ENCODE measurements around the gene PAN3.

The PAN3 gene

DNA sequence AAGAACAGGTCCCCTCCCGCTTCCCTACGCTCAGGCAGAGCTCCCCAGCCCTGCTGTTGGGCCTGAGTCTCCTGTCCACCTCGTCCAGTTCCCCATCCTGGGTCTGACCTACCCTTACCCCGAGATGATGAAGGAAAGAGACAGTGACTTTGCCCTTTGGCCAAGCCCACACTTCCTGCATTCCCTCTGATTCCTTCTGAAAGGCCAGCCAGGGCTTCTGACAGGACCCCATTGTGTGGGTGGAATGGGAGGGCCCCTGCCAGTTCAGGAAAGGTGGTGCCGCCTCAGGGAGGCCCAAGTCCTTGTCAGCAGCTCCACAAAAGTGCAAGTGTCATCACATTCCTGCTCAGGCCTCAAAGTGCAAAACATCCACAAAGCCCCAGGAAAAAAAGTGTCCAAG, 177.8 kb downstream of the PAN3 start:
- DNase-seq: no peak

- DNase-seq: no peak
Measured at GRCh38 chr13:28316836-28317235, 178.5 kb downstream of the PAN3 start.

- no peak for DNase-seq
Measured at GRCh38 chr13:28318496-28318895, 180.2 kb downstream of the PAN3 start.

DNA sequence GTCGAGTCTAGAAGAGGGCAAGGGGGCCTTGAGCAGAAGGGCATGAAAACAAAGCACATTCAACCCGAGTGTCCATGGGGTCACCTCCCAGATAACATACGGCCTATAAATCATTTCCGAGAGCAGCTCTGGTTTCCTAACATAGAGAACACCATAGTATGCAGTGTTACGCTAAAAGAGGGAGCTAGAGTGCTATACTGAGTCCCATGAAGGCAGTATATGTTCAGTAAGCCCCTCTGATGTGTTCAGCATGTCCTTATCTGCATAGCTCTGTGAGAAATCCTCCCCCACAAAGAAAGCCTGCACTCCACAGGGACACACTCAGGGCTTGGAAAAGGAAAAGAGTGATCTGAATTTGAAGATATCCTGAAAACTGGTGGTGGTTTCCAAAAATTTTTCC, 181.2 kb downstream of the PAN3 start:
- DNase-seq: no peak

DNA sequence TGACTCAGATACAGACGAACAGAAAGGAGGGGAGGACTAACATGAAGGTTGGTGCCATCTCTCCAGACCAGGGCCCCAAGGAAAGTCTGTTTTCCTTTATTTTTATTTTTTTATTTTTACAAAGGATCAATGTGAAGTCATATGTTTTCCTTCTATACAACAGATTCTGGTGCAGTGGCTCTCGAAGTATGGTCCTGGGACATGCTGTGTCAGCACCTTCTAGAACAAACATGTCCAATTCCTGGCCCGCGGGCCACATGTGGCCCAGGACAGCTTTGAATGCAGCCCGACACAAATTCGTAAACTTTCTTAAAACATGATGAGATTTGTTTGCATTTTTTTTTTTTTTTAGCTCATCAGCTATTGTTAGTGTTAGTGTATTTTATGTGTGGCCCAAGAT, 181.9 kb downstream of the PAN3 start:
- DNase-seq: no peak

DNA sequence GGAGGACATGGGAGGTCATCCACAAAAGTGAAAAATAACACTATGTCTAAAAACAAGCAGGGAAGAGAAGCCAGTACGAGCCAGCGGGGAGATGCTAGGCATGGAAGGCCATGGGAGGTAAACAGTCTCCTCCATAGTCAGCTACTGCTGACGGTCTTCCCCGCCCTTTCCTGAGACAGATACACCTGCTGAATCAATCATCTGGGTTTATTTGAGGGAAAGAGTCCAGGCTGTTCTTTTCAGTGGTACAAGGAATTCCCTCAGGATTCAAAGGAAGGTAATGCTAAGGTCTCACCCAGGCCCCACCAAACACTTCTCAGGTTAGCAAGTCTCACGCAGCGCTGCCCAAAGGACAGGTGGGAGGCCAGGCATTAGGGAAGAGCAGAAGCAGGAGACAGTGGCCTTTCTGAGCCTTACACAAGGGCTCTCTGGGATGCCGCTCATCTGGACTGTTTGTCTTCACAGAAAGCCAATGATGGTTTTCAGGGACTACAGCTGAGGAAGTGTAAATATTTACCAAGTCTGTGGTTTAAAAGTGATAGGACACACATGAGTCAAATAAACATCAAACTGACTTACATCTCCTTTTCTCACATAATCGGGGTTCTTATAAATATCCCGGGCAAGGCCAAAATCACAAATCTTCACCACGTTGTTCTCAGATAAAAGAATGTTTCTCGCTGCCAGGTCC, 182.7 kb downstream of the PAN3 start:
- no peak for DNase-seq

GRCh38 chr13:28321756-28322155, 183.4 kb downstream of the PAN3 start:
- DNase-seq: no peak

DNA sequence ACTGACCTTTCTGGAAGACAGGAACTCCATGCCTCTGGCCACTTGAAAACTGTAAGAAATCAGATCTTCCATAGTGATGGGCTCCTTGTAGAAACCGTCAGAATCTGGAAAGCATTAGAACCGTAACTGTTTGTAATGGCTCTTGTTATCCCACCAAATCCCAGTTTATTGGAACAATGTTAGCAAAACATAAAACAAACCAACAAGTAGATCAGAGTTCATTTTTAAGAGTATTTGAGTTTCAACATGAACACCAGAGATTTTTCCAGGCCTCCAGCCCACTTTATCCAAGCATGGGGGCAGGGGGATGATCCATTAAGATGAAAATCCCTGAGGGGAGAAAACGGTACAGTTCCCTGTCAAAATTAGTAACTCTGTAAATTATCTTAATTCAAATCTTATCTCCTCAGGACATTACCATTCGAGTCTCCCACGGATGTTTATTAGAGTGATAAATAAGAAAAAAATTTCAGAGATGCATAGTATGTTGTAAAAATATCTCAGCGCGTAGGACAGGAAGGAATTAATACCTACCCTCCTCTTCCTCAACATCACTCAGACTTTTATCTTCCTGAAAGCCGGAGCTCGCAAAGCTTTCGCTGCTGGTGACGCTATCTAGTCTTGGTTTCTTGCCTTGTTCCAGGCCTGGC, 184.0 kb downstream of the PAN3 start:
- DNase-seq: no peak

- DNase-seq: peak in 1 of 2 experiments; percentile 57
Measured at GRCh38 chr13:28324181-28324789, 185.9 kb downstream of the PAN3 start.

DNA sequence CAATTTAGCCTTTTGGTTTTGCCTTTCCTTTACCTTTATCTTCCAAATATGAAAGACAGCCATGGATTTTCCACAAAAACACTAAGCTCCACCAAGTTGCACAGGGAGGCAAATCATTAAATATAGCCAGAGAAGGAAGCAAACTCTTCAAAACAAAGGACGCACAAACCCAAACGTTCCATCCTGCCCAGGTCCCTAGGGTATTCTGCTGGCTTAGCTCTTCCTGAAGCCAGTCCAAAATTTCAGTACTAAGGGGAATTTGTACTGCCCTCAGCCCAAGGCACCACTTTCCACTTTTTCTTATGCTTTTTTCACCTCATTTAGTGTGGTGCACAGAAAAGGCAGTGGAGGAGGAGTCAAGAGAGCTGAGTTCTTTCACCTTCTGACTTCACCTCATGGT, 186.7 kb downstream of the PAN3 start:
- no peak for DNase-seq

GRCh38 chr13:28326056-28326455, 187.7 kb downstream of the PAN3 start:
- DNase-seq: no peak

DNA sequence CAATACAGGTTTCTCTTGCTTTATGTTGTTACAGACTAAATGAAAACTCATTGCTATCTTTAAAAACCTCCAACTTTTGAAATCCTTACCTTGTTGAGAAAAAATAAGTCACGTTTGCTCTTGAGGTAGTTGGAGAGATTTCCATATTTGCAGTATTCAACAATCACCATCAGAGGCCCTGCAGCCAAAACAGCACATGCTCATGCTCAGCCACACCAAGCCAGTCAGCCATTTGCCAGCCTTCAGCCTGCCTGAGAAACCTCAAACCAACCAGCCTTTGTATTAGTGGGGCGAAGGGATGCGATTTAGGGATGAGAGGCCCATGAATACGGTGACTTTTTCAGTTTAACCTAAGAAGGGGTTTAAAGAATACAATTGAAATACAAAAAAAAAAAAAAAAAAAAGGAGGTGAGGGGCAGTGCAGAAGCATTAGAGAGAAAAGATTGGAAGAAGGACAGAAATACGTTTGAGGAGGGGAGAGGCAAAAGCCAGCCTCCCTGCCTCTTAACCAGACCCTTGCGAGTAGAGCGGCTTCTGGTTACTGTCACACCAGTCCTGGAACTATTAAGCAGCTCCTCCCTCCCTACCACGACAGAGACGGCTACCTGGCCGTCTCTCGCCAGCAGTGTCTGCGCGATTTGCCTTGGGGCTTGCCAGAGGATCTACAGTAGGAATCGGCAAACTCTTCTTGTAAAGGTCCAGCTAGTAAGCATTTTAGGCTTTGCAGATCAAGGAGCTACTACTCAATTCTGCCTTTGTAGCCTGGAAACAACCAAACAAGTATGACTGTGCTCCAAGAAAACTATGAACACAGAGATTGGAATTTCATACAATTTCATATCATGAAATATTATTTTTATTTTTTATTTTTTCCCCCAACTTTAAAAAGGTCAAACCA, 189.3 kb downstream of the PAN3 start:
- DNase-seq: no peak

GRCh38 chr13:28328271-28328607, 189.9 kb downstream of the PAN3 start:
- DNase-seq: no peak

GRCh38 chr13:28329395-28330158, 191.2 kb downstream of the PAN3 start:
- no peak for DNase-seq

DNA sequence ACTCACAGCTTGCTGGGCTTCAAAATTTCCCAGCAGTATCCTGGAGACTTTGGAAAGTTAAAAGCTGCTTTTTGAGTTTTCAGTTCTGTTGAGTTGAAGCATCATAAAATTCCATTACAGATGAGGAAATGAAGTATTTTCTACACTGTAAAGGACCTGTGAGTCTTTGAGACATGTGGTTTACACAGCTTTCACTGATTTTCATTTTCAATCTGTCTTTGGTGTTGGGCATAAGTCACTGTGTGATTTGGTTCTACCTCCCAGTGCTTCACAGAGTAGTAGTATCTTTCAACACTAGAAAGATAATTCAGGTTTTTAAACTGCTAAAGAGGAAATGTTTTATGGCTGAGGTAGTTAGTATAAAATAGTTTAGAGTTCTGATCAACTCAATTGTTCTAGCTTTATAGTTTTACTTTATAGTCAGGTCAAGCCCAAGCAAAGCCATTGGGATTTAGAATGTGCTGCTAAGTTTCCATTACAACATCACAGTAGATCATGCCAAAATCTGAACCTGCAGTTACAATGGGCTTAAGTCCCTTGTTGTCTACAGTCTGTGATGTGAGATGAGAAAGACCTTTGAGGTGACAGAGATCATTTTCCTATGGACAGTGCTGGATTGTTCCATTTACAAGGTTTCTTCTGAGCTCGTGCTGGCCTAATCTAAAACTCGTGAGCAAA, 195.0 kb downstream of the PAN3 start:
- DNase-seq: no peak

GRCh38 chr13:28336193-28336657, 197.9 kb downstream of the PAN3 start:
- DNase-seq: no peak

DNA sequence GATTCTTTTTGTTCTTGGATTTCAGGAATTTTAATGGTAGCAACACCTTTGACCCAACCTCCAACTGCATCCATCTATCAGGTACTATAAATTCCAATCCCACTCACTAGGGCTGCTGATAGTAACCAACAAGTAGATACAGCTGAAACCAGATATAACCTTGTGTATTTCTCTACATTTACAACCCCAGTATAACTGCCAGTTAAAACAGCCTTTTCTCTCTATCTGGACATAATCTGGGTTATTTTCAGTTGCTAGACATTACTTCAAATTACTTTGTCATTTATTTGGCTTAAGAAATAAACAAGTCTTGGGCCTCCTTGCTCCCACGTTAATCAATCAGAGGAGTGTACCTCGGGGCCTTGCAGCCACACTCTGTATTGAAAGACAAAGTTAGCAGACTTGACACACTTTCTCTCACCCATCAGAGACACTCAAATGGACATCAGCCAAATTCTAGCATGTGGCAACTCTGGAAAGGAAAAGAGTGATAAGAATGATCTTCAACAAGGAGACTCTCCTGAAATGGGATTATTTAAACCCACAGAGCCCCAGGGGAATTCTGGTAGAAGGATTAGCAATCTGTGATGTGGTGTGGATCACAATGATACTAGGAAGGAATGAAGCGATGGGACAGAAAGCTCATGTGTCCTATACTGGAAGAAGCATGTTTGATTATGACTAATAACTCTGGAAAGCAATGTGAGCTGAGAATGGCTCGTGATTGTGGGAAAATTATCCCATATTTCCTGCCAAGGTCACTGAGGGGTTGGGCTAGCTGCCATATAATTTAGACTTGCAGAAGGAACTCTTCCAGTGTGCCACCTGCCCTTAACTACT, 199.0 kb downstream of the PAN3 start:
- DNase-seq: no peak

GRCh38 chr13:28338006-28338574, 199.7 kb downstream of the PAN3 start:
- no peak for DNase-seq

DNA sequence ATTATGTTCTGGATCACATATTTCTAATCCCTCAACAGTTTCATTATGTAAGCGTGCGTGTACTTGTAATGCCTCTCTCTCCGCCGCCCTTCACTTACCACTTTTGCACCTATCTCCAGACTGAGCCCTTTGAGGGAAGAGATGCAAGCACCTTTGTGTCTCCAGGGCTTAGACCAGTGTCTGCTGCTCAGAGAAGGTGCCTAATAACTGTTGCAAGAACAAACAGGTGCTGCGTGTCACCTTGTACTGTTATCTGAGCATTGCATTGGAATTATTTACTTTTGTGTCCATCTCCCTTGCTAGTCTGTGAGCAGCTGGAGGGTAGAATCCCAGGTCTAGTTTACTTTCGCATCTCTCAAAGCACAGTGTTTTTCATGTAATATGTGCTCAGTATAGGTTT, 200.4 kb downstream of the PAN3 start:
- DNase-seq: no peak

DNA sequence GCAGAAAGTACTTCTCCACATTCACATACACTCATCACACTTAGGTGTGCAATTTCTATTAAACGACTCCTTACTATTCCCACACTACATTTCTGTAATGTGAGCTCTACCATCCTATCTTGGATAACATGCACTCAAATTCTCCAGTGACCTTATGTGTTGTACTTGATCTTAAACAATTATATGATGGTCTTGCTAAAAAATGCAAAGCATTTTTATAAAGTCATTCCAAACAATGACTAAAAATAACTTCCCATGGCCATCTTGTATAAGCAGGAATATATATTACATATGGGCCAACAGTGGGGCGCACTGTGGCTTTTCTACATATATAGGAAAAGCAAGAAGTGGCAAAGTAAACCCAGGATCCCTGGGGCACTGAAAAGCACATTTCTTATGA, 201.1 kb downstream of the PAN3 start:
- DNase-seq: no peak

Data from cerebellar nuclear complex (tissue), 1 donor.